ENCODE data around the gene HDAC3. TPM values are rescaled to one million over a fixed set of nuclear protein-coding genes. Genes with fewer than 3 reads are reported as not detected.

Gene HDAC3
- total and polyA plus RNA-seq, 2 donors (not counting 1 experiment from before 2014, with no cell fraction given), result 85.5 to 94.0 TPM

DNA sequence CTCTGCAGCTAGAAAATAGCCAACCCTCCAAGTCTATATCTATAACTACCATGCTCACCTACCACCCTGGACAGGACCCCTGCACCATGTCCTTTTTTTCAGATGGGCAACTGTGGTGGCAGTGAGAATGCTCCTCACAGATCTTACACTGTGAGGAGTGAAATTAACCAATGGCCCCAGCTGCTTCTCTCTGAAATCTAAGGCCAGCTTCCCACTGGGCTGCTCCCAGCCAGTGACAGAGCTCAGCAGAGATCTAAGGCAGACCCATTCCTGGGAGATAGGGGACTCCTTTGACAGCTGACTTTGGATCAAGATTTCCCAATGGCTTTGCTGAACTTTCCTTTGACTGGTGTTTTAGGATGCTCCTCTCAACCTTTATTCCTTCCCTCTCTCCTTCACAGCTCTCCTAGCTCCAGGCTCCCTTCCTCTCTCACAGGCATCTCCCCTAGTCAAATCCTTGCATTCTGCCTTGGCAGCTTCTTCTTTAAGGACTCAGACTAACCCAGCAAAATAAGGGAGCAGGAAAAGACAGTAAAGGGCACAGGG is 47.0 kb upstream of the HDAC3 start:
- H4K20me1 ChIP-seq (ENCODE audit: control insufficient read depth, insufficient read depth, low read length, poor library complexity, severe bottlenecking), result no peaks in the 10 kb centered on the region
- H3K4me1 ChIP-seq (ENCODE audit: control insufficient read depth in 2 of 2, insufficient read depth in 2 of 2, low read length in 2 of 2), result peaks cover 20 to 23% of the 10 kb centered on the region in 2 donors
- CTCF ChIA-PET, result interaction anchor here (0.6 to 2.3 kb wide), 13 partner anchors 9 to 329 kb away, joined by 3 to 31 read pairs (median 4); partner anchors contain the start of genes DELE1, GNPDA1, PCDH1 and RNF14
- ATAC-seq (ENCODE audit: low read depth), result no peak
- H3K9ac ChIP-seq (ENCODE audit: low read length), result no peak overlapping the region
- DNase-seq, result no peak
- peaks cover 0 to 28% (median under 1%) of the 10 kb centered on the region in 4 experiments for H3K27me3 ChIP-seq (replicated peaks in 1 of 4; ENCODE audit: control extremely low read depth in 1 of 4, control insufficient read depth in 3 of 4, insufficient read depth in 4 of 4, low read length in 3 of 4)
- H3K9me3 ChIP-seq (ENCODE audit: control extremely low read depth in 1 of 3, control insufficient read depth in 2 of 3, insufficient read depth in 1 of 3, low read length in 2 of 3), result no peaks in the 10 kb centered on the region
- Mint-ChIP-seq H3K27me3 (peaks cover 11% of the 10 kb centered on the region), H3K4me1 (peaks cover 20% of the 10 kb centered on the region), H3K9me3 (ENCODE audit: insufficient read depth) (no peaks in the 10 kb centered on the region), H3K27ac (peak overlapping the region; percentile 65), H3K4me3 (no peak overlapping the region)
- intact Hi-C loops (cut with micrococcal nuclease), result loop anchor here (2.0 kb wide), 1 partner anchor 1087 kb away; the partner anchor contains the start of gene ARHGAP26
- H3K4me2 ChIP-seq (replicated peaks; ENCODE audit: low read depth, low read length, poor library complexity, severe bottlenecking), result peak overlapping the region; percentile 97
- no peak overlapping the region for H3K27ac ChIP-seq (ENCODE audit: low read length in 2 of 2)
- POLR2A ChIA-PET, result interaction anchor here (0.6 to 1.9 kb wide), 7 partner anchors 10 to 243 kb away, joined by 3 to 5 read pairs (median 3); partner anchors contain the start of genes HDAC3 and RELL2
- H2AFZ ChIP-seq (ENCODE audit: insufficient read depth, low read depth, low read length, poor library complexity, severe bottlenecking), result no peak overlapping the region
- H3K36me3 ChIP-seq (replicated peaks in 1 of 2; ENCODE audit: control extremely low read depth in 1 of 2, control insufficient read depth in 1 of 2, extremely low read depth in 1 of 2, insufficient read depth in 2 of 2, low read length in 1 of 2), result no peaks in the 10 kb centered on the region
- TF ChIP-seq, protein P1, sequence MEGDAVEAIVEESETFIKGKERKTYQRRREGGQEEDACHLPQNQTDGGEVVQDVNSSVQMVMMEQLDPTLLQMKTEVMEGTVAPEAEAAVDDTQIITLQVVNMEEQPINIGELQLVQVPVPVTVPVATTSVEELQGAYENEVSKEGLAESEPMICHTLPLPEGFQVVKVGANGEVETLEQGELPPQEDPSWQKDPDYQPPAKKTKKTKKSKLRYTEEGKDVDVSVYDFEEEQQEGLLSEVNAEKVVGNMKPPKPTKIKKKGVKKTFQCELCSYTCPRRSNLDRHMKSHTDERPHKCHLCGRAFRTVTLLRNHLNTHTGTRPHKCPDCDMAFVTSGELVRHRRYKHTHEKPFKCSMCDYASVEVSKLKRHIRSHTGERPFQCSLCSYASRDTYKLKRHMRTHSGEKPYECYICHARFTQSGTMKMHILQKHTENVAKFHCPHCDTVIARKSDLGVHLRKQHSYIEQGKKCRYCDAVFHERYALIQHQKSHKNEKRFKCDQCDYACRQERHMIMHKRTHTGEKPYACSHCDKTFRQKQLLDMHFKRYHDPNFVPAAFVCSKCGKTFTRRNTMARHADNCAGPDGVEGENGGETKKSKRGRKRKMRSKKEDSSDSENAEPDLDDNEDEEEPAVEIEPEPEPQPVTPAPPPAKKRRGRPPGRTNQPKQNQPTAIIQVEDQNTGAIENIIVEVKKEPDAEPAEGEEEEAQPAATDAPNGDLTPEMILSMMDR (IDR thresholded peaks at IDR 0.05), result no peak
- TF ChIP-seq EZH2 (IDR thresholded peaks at IDR 0.05; ENCODE audit: borderline replicate concordance, insufficient read depth, low read depth, low read length, poor library complexity, severe bottlenecking), result no peak
- no peaks in the 10 kb centered on the region for H3K79me2 ChIP-seq (ENCODE audit: control insufficient read depth, insufficient read depth, low read length)
- H3K4me3 ChIP-seq (ENCODE audit: control extremely low read depth in 1 of 5, extremely low read depth in 1 of 5, insufficient read depth in 1 of 5, low read depth in 2 of 5, low read length in 4 of 5), result no peak overlapping the region

Measured in B cell (primary cell).